Inflammatory macrophage (primary cell): ENCODE results near the gene MAGIX.
"Not testable (repeated sequence)": the region's sequence is repeated elsewhere in the genome, so short reads cannot be mapped to it uniquely, and the experiment has no call there.

Experiments
- DNase-seq, 2 donors: peaks; one replicate each; pipeline ENCODE4 v3.0.0-alpha.2; 2020 to 2022

The MAGIX gene

GRCh38 chrX:49161632-49162031 lies 926 bp upstream of the MAGIX start:
- no peak for DNase-seq

GRCh38 chrX:49163555-49164419 lies 1.2 kb downstream of the MAGIX start:
- peak; percentile 83 to 88 for DNase-seq

GRCh38 chrX:49164589-49165360 lies 2.2 kb downstream of the MAGIX start:
- DNase-seq: no peak

- peak; percentile 69 to 77 for DNase-seq
Observed at GRCh38 chrX:49165901-49166881, 3.6 kb downstream of the MAGIX start.

- peak; percentile 59 to 72 for DNase-seq
Observed at GRCh38 chrX:49166914-49167739, 4.6 kb downstream of the MAGIX start.

GRCh38 chrX:49167740-49168108 lies 5.2 kb downstream of the MAGIX start:
- no peak for DNase-seq

- DNase-seq: peak; percentile 20 to 39
Observed at GRCh38 chrX:49171752-49172279, 9.3 kb downstream of the MAGIX start, which contains the start of gene PLP2. Gene PLP2, plus strand, starts transcription at chrX:49171898. Its CDS starts 103 bp downstream, at chrX:49172001.

- peak; percentile 82 for DNase-seq
Observed at GRCh38 chrX:49172280-49172780, 9.8 kb downstream of the MAGIX start.

GRCh38 chrX:49173544-49173943 lies 11.0 kb downstream of the MAGIX start:
- DNase-seq: not testable (repeated sequence)

GRCh38 chrX:49174723-49175122 lies 12.2 kb downstream of the MAGIX start:
- DNase-seq: no peak

- DNase-seq: no peak
Observed at GRCh38 chrX:49175435-49176274, 13.1 kb downstream of the MAGIX start.

- DNase-seq: peak in 1 of 2 donors; percentile 71
Observed at GRCh38 chrX:49176421-49177326, 14.1 kb downstream of the MAGIX start.

- no peak for DNase-seq
Observed at GRCh38 chrX:49177338-49177833, 14.8 kb downstream of the MAGIX start.

- no peak for DNase-seq
Observed at GRCh38 chrX:49177873-49178480, 15.4 kb downstream of the MAGIX start.

GRCh38 chrX:49178537-49178936 lies 16.0 kb downstream of the MAGIX start:
- no peak for DNase-seq

- no peak for DNase-seq
Observed at GRCh38 chrX:49179358-49179757, 16.8 kb downstream of the MAGIX start.

- DNase-seq: no peak
Observed at GRCh38 chrX:49183701-49184281, 21.2 kb downstream of the MAGIX start.
